H9 (cell line): Measurements from ENCODE around the gene METTL25B. TPM values are rescaled to one million over a fixed set of nuclear protein-coding genes. Genes with fewer than 3 reads are reported as not detected.

ENCODE experiments used
- DNase-seq: peaks from one replicate; pipeline ENCODE4 v3.0.0-alpha.2; 2017
- H2AFZ ChIP-seq: one replicate; pipeline ENCODE4 v1.6.1; 2013; ENCODE audit warnings: mild to moderate bottlenecking, low read length, control low read depth, moderate library complexity
- H2AK5ac ChIP-seq: 2 replicates; pipeline ENCODE4 v1.6.1; 2013; ENCODE audit warnings: low read length, control low read depth, mixed read lengths; ENCODE audit not compliant: insufficient read length
- H2BK120ac ChIP-seq: one replicate; pipeline ENCODE4 v1.6.1; 2013; ENCODE audit warnings: low read depth, mild to moderate bottlenecking, low read length, control low read depth, inconsistent platforms; ENCODE audit not compliant: poor library complexity, severe bottlenecking
- H2BK12ac ChIP-seq: 2 replicates; pipeline ENCODE4 v1.6.1; 2013; ENCODE audit warnings: low read length, control low read depth, mixed read lengths, low read depth; ENCODE audit not compliant: insufficient read length
- H2BK15ac ChIP-seq: 2 replicates; pipeline ENCODE4 v1.6.1; 2013; ENCODE audit warnings: low read depth, low read length, control low read depth
- H2BK20ac ChIP-seq: one replicate; pipeline ENCODE4 v1.6.1; 2013; ENCODE audit warnings: low read depth, mild to moderate bottlenecking, low read length, control low read depth, inconsistent platforms; ENCODE audit not compliant: poor library complexity, severe bottlenecking
- H2BK5ac ChIP-seq: 2 replicates; pipeline ENCODE4 v1.6.1; 2013; ENCODE audit warnings: low read length, control low read depth, mixed read lengths; ENCODE audit not compliant: insufficient read length
- H3K14ac ChIP-seq: 2 replicates; pipeline ENCODE4 v1.6.1; 2013; ENCODE audit warnings: low read length, control low read depth; ENCODE audit not compliant: insufficient read depth
- H3K18ac ChIP-seq: 2 replicates; pipeline ENCODE4 v1.6.1; 2013; ENCODE audit warnings: low read depth, mild to moderate bottlenecking, mixed read lengths, low read length, control low read depth; ENCODE audit not compliant: insufficient read length
- H3K23ac ChIP-seq: 2 replicates; pipeline ENCODE4 v1.6.1; 2013; ENCODE audit warnings: low read length, control low read depth, mixed read lengths, low read depth; ENCODE audit not compliant: insufficient read length
- H3K23me2 ChIP-seq: 2 replicates; pipeline ENCODE4 v1.6.1; 2013; ENCODE audit warnings: low read depth, mild to moderate bottlenecking, mixed read lengths, low read length, control low read depth; ENCODE audit not compliant: insufficient read length, poor library complexity, severe bottlenecking
- H3K27ac ChIP-seq: 2 replicates; pipeline ENCODE4 v1.5.1; 2013; ENCODE audit warnings: low read length, control low read depth, mixed read lengths, low read depth; ENCODE audit not compliant: insufficient read length
- H3K27me3 ChIP-seq: 2 replicates; pipeline ENCODE4 v1.6.1; 2013; ENCODE audit warnings: low read length, control low read depth, inconsistent platforms; ENCODE audit not compliant: insufficient read depth
- H3K4ac ChIP-seq: 2 replicates; pipeline ENCODE4 v1.6.1; 2013; ENCODE audit warnings: low read depth, mild to moderate bottlenecking, control low read depth, inconsistent platforms, low read length, moderate library complexity
- H3K4me1 ChIP-seq: 2 replicates; pipeline ENCODE4 v1.6.1; 2013; ENCODE audit warnings: low read length, control low read depth, inconsistent platforms; ENCODE audit not compliant: insufficient read depth
- H3K4me2 ChIP-seq: 2 replicates; pipeline ENCODE4 v1.6.1; 2013; ENCODE audit warnings: low read length, control low read depth, mixed read lengths; ENCODE audit not compliant: insufficient read length, insufficient read depth
- H3K56ac ChIP-seq: 2 replicates; pipeline ENCODE4 v1.6.1; 2013; ENCODE audit warnings: low read depth, mild to moderate bottlenecking, mixed read lengths, low read length, control low read depth; ENCODE audit not compliant: insufficient read length
- H3K79me1 ChIP-seq: 2 replicates; pipeline ENCODE4 v1.6.1; 2013; ENCODE audit warnings: low read depth, mild to moderate bottlenecking, moderate library complexity, low read length, control low read depth, inconsistent platforms; ENCODE audit not compliant: insufficient read depth, poor library complexity, severe bottlenecking
- H3K79me2 ChIP-seq: 2 replicates; pipeline ENCODE4 v1.6.1; 2013; ENCODE audit warnings: low read length, control low read depth, inconsistent platforms; ENCODE audit not compliant: insufficient read depth
- H3K9ac ChIP-seq: 2 replicates; pipeline ENCODE4 v1.6.1; 2013; ENCODE audit warnings: low read length, control low read depth, mixed read lengths; ENCODE audit not compliant: insufficient read length; ENCODE audit errors: extremely low read depth
- H3K9me3 ChIP-seq: one replicate; pipeline ENCODE4 v1.6.1; 2013; ENCODE audit warnings: low read depth, low read length, inconsistent platforms; ENCODE audit not compliant: control insufficient read depth
- H3T11ph ChIP-seq: one replicate; pipeline ENCODE4 v1.6.1; 2013; ENCODE audit warnings: mild to moderate bottlenecking, low read length, control low read depth, inconsistent platforms
- H4K20me1 ChIP-seq: one replicate; pipeline ENCODE4 v1.6.1; 2013; ENCODE audit not compliant: control insufficient read depth, insufficient read length, insufficient read depth
- H4K5ac ChIP-seq: 2 replicates; pipeline ENCODE4 v1.6.1; 2013; ENCODE audit warnings: low read depth, mild to moderate bottlenecking, mixed read lengths, low read length, control low read depth; ENCODE audit not compliant: insufficient read length
- H4K8ac ChIP-seq: replicated peaks from 2 replicates; pipeline ENCODE4 v1.6.1; 2013; ENCODE audit warnings: low read length, control low read depth, mixed read lengths, low read depth; ENCODE audit not compliant: insufficient read length
- H4K91ac ChIP-seq: 2 replicates; pipeline ENCODE4 v1.6.1; 2013; ENCODE audit warnings: low read depth, mild to moderate bottlenecking, moderate library complexity, mixed read lengths, low read length, control low read depth; ENCODE audit not compliant: insufficient read length
- H3K27ac Mint-ChIP-seq, 3 experiments: 2 replicates in 2 of 3; 3 replicates in 1 of 3; pipeline ENCODE4 v1.8.0; 2020 to 2021; ENCODE audit warnings: mixed read lengths in 3 of 3, mild to moderate bottlenecking in 1 of 3, moderate library complexity in 1 of 3
- H3K27me3 Mint-ChIP-seq: 2 replicates; pipeline ENCODE4 v1.8.0; 2021; ENCODE audit warnings: low read depth, mild to moderate bottlenecking, moderate library complexity, mixed read lengths
- H3K36me3 Mint-ChIP-seq, 3 experiments: 2 replicates in 2 of 3; 3 replicates in 1 of 3; pipeline ENCODE4 v1.8.0; 2020 to 2021; ENCODE audit warnings: low read depth in 3 of 3, mixed read lengths in 3 of 3; ENCODE audit not compliant: insufficient read depth in 1 of 3
- H3K4me1 Mint-ChIP-seq, 2 experiments: 2 replicates each; pipeline ENCODE4 v1.8.0; 2020; ENCODE audit warnings: mixed read lengths in 2 of 2
- H3K4me3 Mint-ChIP-seq, 2 experiments: 2 replicates in 1 of 2; 3 replicates in 1 of 2; pipeline ENCODE4 v1.8.0; 2020 to 2021; ENCODE audit warnings: mild to moderate bottlenecking in 2 of 2, mixed read lengths in 2 of 2, moderate library complexity in 1 of 2
- H3K9me3 Mint-ChIP-seq, 2 experiments: 2 replicates in 1 of 2; 3 replicates in 1 of 2; pipeline ENCODE4 v1.8.0; 2020; ENCODE audit warnings: mild to moderate bottlenecking in 2 of 2, mixed read lengths in 2 of 2, moderate library complexity in 1 of 2
- CTCF ChIP-seq: fragments of 200-600 bp; sonication (generic); conservative IDR thresholded peaks from 3 replicates; pipeline ENCODE4 v1.8.0; 2021; ENCODE audit warnings: antibody characterized with exemption, mild to moderate bottlenecking
- WGBS: extraction: QIAGEN DNeasy Blood & Tissue Kit; methylation state at CpG from one replicate; pipeline ENCODE4 v1.1.7; 2013; ENCODE audit warnings: missing lambda C conversion rate, low lambda C conversion rate, mixed read lengths; ENCODE audit not compliant: insufficient read length; ENCODE audit errors: extremely low coverage; 5-methylcytosine and 5-hydroxymethylcytosine counted together
- total RNA-seq: library from RNA; stranded (reverse); gene quantifications from 2 replicates; pipeline ENCODE4 v1.2.1, GENCODE V29; 2021

Gene METTL25B
- total RNA-seq, 1 experiment from 2014 or later: 26.2 TPM

GRCh38 chr1:156690675-156691036, 37.6 kb upstream of the METTL25B start:
- H3K27ac Mint-ChIP-seq: peak overlapping the region in 1 of 3 experiments; percentile 2; a peak in 2 of 7 replicates
- H3K27me3 Mint-ChIP-seq: peaks cover 13% of the 10 kb centered on the region
- no peak for TF ChIP-seq CTCF
- peaks cover 0 to 5% of the 10 kb centered on the region in 2 experiments; a peak in 1 of 5 replicates for H3K9me3 Mint-ChIP-seq
- Histone ChIP-seq H3K9me3 (no peaks in the 10 kb centered on the region), H4K91ac (no peak overlapping the region), H2BK5ac (no peak overlapping the region), H3K23ac (no peak overlapping the region), H3K14ac (no peak overlapping the region), H2AK5ac (no peak overlapping the region), H2BK12ac (no peak overlapping the region), H3K23me2 (peaks cover 10% of the 10 kb centered on the region), H4K20me1 (no peaks in the 10 kb centered on the region), H2BK20ac (no peak overlapping the region), H3K27me3 (no peaks in the 10 kb centered on the region), H3K4me2 (no peak overlapping the region), H3K56ac (no peak overlapping the region), H2BK120ac (no peak overlapping the region), H3T11ph (no peak overlapping the region), H4K8ac (no peak overlapping the region), H3K79me2 (no peaks in the 10 kb centered on the region), H3K79me1 (no peaks in the 10 kb centered on the region), H3K4me1 (peaks cover 17% of the 10 kb centered on the region; the same call in 1 of the 2 replicates), H3K18ac (no peak overlapping the region), H3K9ac (no peak overlapping the region), H4K5ac (no peak overlapping the region), H2AFZ (no peak overlapping the region), H3K4ac (no peak overlapping the region), H2BK15ac (no peak overlapping the region), H3K27ac (no peak overlapping the region)
- H3K4me3 Mint-ChIP-seq: peak overlapping the region in 1 of 2 experiments; percentile 76; a peak in 2 of 5 replicates
- peaks cover 57 to 58% of the 10 kb centered on the region in 2 experiments for H3K4me1 Mint-ChIP-seq
- no CpG with 5 or more reads among the region's 8 CpGs for WGBS
- H3K36me3 Mint-ChIP-seq: no peaks in the 10 kb centered on the region
- no peak for DNase-seq
